ENCODE measurements around the gene FAM181A. TPM values are rescaled to one million over a fixed set of nuclear protein-coding genes. Genes with fewer than 3 reads are reported as not detected.

FAM181A gene
- total RNA-seq, 2 donors from 2014 or later: not detected

GRCh38 chr14:93965946-93966474 is 38.9 kb downstream of the FAM181A start:
- Histone ChIP-seq H3K9me3 (no peaks in the 10 kb centered on the region), H3K27me3 (replicated peaks; ENCODE audit: insufficient read depth) (no peaks in the 10 kb centered on the region), H3K4me1 (ENCODE audit: control insufficient read depth in 1 of 2, low read depth in 2 of 2) (peaks cover 53 to 83% of the 10 kb centered on the region in 2 donors), H3K27ac (peak overlapping the region; percentile 90 to 92), H3K4me3 (no peak overlapping the region), H3K36me3 (peaks cover 24% of the 10 kb centered on the region)
- DNase-seq (ENCODE audit: low spot score) (no peak), ATAC-seq (ENCODE audit: insufficient number of reproducible peaks, low FRiP score, low read depth) (no peak)
- TF ChIP-seq, protein P1, sequence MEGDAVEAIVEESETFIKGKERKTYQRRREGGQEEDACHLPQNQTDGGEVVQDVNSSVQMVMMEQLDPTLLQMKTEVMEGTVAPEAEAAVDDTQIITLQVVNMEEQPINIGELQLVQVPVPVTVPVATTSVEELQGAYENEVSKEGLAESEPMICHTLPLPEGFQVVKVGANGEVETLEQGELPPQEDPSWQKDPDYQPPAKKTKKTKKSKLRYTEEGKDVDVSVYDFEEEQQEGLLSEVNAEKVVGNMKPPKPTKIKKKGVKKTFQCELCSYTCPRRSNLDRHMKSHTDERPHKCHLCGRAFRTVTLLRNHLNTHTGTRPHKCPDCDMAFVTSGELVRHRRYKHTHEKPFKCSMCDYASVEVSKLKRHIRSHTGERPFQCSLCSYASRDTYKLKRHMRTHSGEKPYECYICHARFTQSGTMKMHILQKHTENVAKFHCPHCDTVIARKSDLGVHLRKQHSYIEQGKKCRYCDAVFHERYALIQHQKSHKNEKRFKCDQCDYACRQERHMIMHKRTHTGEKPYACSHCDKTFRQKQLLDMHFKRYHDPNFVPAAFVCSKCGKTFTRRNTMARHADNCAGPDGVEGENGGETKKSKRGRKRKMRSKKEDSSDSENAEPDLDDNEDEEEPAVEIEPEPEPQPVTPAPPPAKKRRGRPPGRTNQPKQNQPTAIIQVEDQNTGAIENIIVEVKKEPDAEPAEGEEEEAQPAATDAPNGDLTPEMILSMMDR (IDR thresholded peaks at IDR 0.05): no peak

- H3K4me1 ChIP-seq (ENCODE audit: control insufficient read depth in 1 of 2, low read depth in 2 of 2): peaks cover 54 to 93% of the 10 kb centered on the region in 2 donors
- TF ChIP-seq, protein P1 (IDR thresholded peaks at IDR 0.05): no peak
- no peak for ATAC-seq (ENCODE audit: insufficient number of reproducible peaks, low FRiP score, low read depth)
These were observed 40.6 kb downstream of the FAM181A start for GRCh38 chr14:93967637-93968250.

DNA sequence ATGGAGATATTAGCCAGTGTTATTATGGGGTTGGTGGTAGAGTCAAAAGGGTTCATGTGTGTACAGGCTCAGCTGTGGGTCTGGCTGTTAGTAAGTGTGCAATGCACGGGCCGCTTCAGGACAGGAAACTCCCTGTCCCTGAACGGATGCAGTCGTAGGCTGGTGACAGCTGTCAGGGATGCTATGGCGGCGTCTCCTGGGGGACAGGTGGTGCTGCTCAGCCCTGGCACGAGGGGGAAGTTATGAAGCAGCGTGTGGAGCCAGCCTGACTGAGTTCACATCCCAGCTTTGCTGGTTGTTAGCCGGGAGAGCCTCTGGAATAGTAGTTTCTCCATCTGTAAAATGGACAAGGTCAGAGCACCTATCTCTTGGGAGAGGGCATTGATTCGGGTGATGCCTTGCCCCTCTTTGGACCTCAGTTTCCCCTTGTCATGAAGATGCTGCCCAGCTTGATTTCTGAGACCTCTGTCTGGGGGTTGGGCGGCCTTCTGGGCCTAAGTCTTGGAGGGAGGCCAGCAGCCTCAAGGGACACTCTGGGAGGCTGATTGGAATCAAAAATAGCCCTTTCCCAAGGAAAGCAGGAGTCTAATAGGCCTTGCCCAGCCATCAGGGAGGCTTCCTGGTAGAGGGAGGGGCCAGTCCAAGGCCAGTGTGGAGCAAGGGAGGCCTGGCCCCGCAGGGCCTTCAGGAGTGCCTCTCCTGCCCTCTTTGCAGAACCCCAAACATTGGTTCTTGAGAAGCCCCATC is 42.1 kb downstream of the FAM181A start:
- peak overlapping the region; percentile 90 to 92 for H3K27ac ChIP-seq
- no peaks in the 10 kb centered on the region for H3K36me3 ChIP-seq
- TF ChIP-seq, protein P1 (IDR thresholded peaks at IDR 0.05): no peak
- no peaks in the 10 kb centered on the region for H3K27me3 ChIP-seq (replicated peaks; ENCODE audit: insufficient read depth)
- no peak overlapping the region for H3K4me3 ChIP-seq
- peak; percentile 18 for ATAC-seq (ENCODE audit: insufficient number of reproducible peaks, low FRiP score, low read depth)
- H3K4me1 ChIP-seq (ENCODE audit: control insufficient read depth in 1 of 2, low read depth in 2 of 2): peaks cover 47 to 95% of the 10 kb centered on the region in 2 donors
- no peak for DNase-seq (ENCODE audit: low spot score)
- no peaks in the 10 kb centered on the region for H3K9me3 ChIP-seq

More at GRCh38 chr14:93967637-93968250, 40.6 kb downstream of the FAM181A start:
- no peaks in the 10 kb centered on the region for H3K27me3 ChIP-seq (replicated peaks; ENCODE audit: insufficient read depth)
- H3K4me3 ChIP-seq: no peak overlapping the region
- H3K9me3 ChIP-seq: no peaks in the 10 kb centered on the region
- no peak for DNase-seq (ENCODE audit: low spot score)
- peak overlapping the region; percentile 90 to 92 for H3K27ac ChIP-seq
- peaks cover 11% of the 10 kb centered on the region for H3K36me3 ChIP-seq

- peak overlapping the region; percentile 90 to 92 for H3K27ac ChIP-seq
- H3K4me1 ChIP-seq (ENCODE audit: control insufficient read depth in 1 of 2, low read depth in 2 of 2): peaks cover 51 to 96% of the 10 kb centered on the region in 2 donors
- ATAC-seq (ENCODE audit: insufficient number of reproducible peaks, low FRiP score, low read depth) (no peak), DNase-seq (ENCODE audit: low spot score) (no peak)
- no peaks in the 10 kb centered on the region for H3K9me3 ChIP-seq
- H3K36me3 ChIP-seq: no peaks in the 10 kb centered on the region
- peak overlapping the region; percentile 55 for H3K4me3 ChIP-seq
- no peaks in the 10 kb centered on the region for H3K27me3 ChIP-seq (replicated peaks; ENCODE audit: insufficient read depth)
- TF ChIP-seq, protein P1 (IDR thresholded peaks at IDR 0.05): peak; percentile 36
These were observed 43.4 kb downstream of the FAM181A start for GRCh38 chr14:93970585-93970964.

GRCh38 chr14:93970965-93971634 is 44.0 kb downstream of the FAM181A start:
- H3K4me1 ChIP-seq (ENCODE audit: control insufficient read depth in 1 of 2, low read depth in 2 of 2): peaks cover 46 to 96% of the 10 kb centered on the region in 2 donors
- H3K9me3 ChIP-seq: no peaks in the 10 kb centered on the region
- H3K36me3 ChIP-seq: no peaks in the 10 kb centered on the region
- TF ChIP-seq, protein P1 (IDR thresholded peaks at IDR 0.05): no peak
- peak overlapping the region; percentile 90 to 92 for H3K27ac ChIP-seq
- DNase-seq (ENCODE audit: low spot score) (no peak), ATAC-seq (ENCODE audit: insufficient number of reproducible peaks, low FRiP score, low read depth) (no peak)
- peak overlapping the region; percentile 55 for H3K4me3 ChIP-seq
- no peaks in the 10 kb centered on the region for H3K27me3 ChIP-seq (replicated peaks; ENCODE audit: insufficient read depth)
